ENCODE measurements around the gene DNAJC8. TPM values are rescaled to one million over a fixed set of nuclear protein-coding genes. Genes with fewer than 3 reads are reported as not detected.

Gene DNAJC8
- total RNA-seq, 3 donors from 2014 or later: 91.5 to 103 (median 99.4) TPM

DNA sequence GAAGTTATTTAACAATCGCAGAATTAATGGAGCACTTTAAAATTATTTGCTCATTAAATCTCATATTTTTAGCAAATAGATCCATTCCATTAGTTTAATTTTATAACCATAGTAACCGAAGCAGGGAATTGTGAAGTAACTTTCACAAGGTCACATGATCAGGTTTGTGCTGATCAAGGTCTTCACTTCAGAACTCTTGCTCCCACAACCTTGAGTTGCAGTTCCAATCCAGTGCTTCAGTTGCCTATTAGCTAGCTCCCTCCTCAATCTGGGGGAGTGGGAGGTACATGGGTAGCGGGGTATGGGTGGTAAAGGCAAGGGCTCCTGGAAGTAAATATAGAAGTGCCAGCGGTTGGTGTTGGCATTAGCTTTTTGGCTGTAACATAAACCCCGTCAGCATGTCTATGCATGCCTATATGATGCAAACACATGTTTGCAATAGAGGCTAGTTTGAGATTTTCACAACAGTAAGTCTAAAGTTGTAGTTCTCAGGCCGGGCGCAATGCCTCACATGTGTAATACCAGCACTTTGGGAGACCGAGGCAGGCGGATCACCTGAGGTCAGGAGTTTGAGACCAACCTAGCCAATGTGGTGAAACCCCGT is 8.9 kb upstream of the DNAJC8 start:
- H3K27me3 Mint-ChIP-seq (ENCODE audit: low read depth): no peaks in the 10 kb centered on the region
- DNase-seq: no peak
- ATAC-seq: no peak
- no peaks in the 10 kb centered on the region for H3K36me3 Mint-ChIP-seq (ENCODE audit: insufficient read depth)
- H3K4me1 Mint-ChIP-seq (ENCODE audit: low read depth): peaks cover 34% of the 10 kb centered on the region
- H3K9me3 Mint-ChIP-seq: no peaks in the 10 kb centered on the region
- no peak overlapping the region for H3K4me3 Mint-ChIP-seq

- H3K27me3 Mint-ChIP-seq (ENCODE audit: low read depth): no peaks in the 10 kb centered on the region
- DNase-seq (no peak), ATAC-seq (no peak)
- no peak overlapping the region for H3K4me3 Mint-ChIP-seq
- peaks cover 23% of the 10 kb centered on the region for H3K4me1 Mint-ChIP-seq (ENCODE audit: low read depth)
- no peaks in the 10 kb centered on the region for H3K9me3 Mint-ChIP-seq
- H3K36me3 Mint-ChIP-seq (ENCODE audit: insufficient read depth): no peaks in the 10 kb centered on the region
Observed at GRCh38 chr1:28240024-28240423, 7.2 kb upstream of the DNAJC8 start.

DNA sequence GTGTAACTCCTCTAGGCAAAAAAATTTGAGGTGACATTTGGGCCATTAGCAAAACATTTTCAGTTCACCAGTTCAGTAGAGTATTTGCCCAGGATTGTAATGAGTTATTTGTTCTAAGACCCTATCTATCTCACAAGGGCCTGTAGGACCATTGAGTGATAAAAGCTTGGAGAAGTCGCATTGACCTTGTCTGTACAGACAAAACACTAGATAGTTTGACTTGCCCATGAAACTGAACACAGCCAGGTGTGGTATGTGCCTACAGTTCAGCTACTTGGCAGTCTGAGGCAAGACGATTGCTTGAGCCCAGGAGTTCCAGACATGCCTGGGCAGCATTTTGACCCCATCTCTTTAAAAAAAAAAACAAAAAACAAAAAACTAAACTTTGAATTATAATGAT is 6.2 kb upstream of the DNAJC8 start:
- Mint-ChIP-seq H3K36me3 (ENCODE audit: insufficient read depth) (no peaks in the 10 kb centered on the region), H3K9me3 (no peaks in the 10 kb centered on the region), H3K4me1 (ENCODE audit: low read depth) (peaks cover 13% of the 10 kb centered on the region), H3K4me3 (no peak overlapping the region), H3K27me3 (ENCODE audit: low read depth) (no peaks in the 10 kb centered on the region)
- no peak for DNase-seq
- ATAC-seq: no peak

DNA sequence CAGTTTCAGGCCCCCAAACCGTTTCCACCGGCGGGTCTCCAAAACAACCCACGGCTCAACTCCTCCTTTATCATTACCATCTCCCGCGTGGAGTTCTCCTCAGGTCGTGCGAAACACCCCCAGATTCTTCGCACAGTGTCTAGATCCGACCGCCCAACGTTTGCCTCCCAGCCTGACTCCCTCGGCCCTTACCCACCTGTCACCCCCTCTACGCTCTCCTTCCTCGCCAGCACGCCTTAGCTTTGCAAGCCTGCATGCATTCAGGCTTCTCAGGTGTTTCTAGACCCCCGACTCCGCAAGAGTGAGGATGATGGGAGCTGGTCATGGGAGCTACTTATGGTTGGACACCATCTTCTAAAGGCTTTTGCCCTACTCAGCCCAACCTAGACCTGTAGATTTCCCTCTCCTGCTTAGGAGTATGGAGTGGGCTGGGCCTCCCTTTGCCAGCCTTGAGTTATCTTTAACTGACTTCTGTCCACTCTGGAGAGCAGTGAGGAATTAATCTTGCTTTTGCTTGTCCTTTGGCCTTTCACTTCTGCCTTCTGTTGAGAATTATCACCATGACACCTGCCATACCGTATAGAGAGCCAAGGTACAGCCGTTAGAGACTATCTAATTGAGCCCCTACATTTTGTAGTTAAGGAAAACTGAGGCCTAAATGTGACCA is 4.0 kb upstream of the DNAJC8 start:
- ATAC-seq (no peak), DNase-seq (no peak)
- Mint-ChIP-seq H3K27me3 (ENCODE audit: low read depth) (no peaks in the 10 kb centered on the region), H3K9me3 (no peaks in the 10 kb centered on the region), H3K36me3 (ENCODE audit: insufficient read depth) (peaks cover 4% of the 10 kb centered on the region), H3K4me1 (ENCODE audit: low read depth) (peaks cover 19% of the 10 kb centered on the region), H3K4me3 (no peak overlapping the region)

GRCh38 chr1:28235755-28236655 is 3.2 kb upstream of the DNAJC8 start, which contains the start of gene ATP5IF1:
Gene ATP5IF1, plus strand, starts transcription at chr1:28236124. Its CDS starts 60 bp downstream, at chr1:28236184.
- H3K27me3 Mint-ChIP-seq (ENCODE audit: low read depth): no peaks in the 10 kb centered on the region
- DNase-seq (peak; percentile 89), ATAC-seq (peak; percentile 95 to 96)
- H3K4me1 Mint-ChIP-seq (ENCODE audit: low read depth): peaks cover 19% of the 10 kb centered on the region
- H3K9me3 Mint-ChIP-seq: no peaks in the 10 kb centered on the region
- no peak within 1 kb of the TSS for H3K4me3 Mint-ChIP-seq
- peaks cover 4% of the 10 kb centered on the region for H3K36me3 Mint-ChIP-seq (ENCODE audit: insufficient read depth)

DNA sequence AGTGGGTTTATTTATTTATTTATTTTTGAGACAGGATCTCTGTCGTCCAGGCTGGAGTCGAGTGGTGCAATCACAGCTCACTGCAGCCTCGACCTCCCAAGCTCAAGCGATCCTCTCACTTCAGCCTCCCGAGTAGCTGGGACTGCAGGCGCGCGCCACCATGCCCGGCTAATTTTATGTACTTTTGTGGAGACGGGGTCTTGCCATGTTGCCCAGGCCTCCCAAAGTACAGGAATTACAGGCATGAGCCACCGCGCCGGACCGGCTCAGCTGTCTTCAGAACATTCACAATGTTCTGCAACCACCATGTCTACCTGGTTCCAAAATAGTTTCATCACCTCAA is 406 bp upstream of the DNAJC8 start:
- ATAC-seq: no peak

GRCh38 chr1:28229996-28230395 is 2.8 kb downstream of the DNAJC8 start:
- no peak for ATAC-seq
- H3K4me1 Mint-ChIP-seq (ENCODE audit: low read depth): peaks cover 26% of the 10 kb centered on the region
- H3K4me3 Mint-ChIP-seq: no peak overlapping the region
- H3K27me3 Mint-ChIP-seq (ENCODE audit: low read depth): no peaks in the 10 kb centered on the region
- DNase-seq: no peak
- peaks cover 21% of the 10 kb centered on the region for H3K36me3 Mint-ChIP-seq (ENCODE audit: insufficient read depth)
- H3K9me3 Mint-ChIP-seq: no peaks in the 10 kb centered on the region

More for the DNA sequence above, 406 bp upstream of the DNAJC8 start:
- H3K4me1 Mint-ChIP-seq (ENCODE audit: low read depth): peaks cover 26% of the 10 kb centered on the region
- H3K27me3 Mint-ChIP-seq (ENCODE audit: low read depth): no peaks in the 10 kb centered on the region
- H3K4me3 Mint-ChIP-seq: peak overlapping the region; percentile 100
- DNase-seq: no peak
- H3K9me3 Mint-ChIP-seq: no peaks in the 10 kb centered on the region
- H3K36me3 Mint-ChIP-seq (ENCODE audit: insufficient read depth): peaks cover 12% of the 10 kb centered on the region

- no peaks in the 10 kb centered on the region for H3K27me3 Mint-ChIP-seq (ENCODE audit: low read depth)
Observed at GRCh38 chr1:28229089-28229488, 3.7 kb downstream of the DNAJC8 start.

DNA sequence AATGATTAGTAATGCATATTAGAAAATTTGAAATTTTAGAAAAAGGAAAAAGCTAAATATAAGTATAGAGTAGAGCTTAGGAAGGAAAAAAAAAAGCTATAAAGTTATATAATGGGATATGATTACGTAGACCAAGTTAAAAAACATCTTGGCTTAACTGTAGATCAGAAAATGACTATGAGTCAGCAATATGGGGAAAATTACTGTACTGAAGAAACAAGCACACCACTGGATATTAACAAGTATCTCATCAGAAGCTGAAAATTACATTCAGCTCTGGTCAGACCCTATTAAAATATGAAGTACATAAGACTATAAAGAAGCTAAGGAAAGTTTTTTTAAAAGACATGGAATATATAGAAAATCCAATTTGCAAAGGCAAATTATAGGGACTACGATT is 19.5 kb downstream of the DNAJC8 start:
- no peak overlapping the region for H3K4me3 Mint-ChIP-seq
- no peaks in the 10 kb centered on the region for H3K9me3 Mint-ChIP-seq
- no peaks in the 10 kb centered on the region for H3K27me3 Mint-ChIP-seq (ENCODE audit: low read depth)
- peaks cover 7% of the 10 kb centered on the region for H3K4me1 Mint-ChIP-seq (ENCODE audit: low read depth)
- ATAC-seq (no peak), DNase-seq (no peak)
- peaks cover 14% of the 10 kb centered on the region for H3K36me3 Mint-ChIP-seq (ENCODE audit: insufficient read depth)

More at GRCh38 chr1:28229089-28229488, 3.7 kb downstream of the DNAJC8 start:
- DNase-seq (no peak), ATAC-seq (no peak)
- Mint-ChIP-seq H3K36me3 (ENCODE audit: insufficient read depth) (peaks cover 22% of the 10 kb centered on the region), H3K9me3 (no peaks in the 10 kb centered on the region), H3K4me1 (ENCODE audit: low read depth) (peaks cover 26% of the 10 kb centered on the region), H3K4me3 (no peak overlapping the region)

- Mint-ChIP-seq H3K4me1 (ENCODE audit: low read depth) (peaks cover 7% of the 10 kb centered on the region), H3K27me3 (ENCODE audit: low read depth) (no peaks in the 10 kb centered on the region), H3K36me3 (ENCODE audit: insufficient read depth) (peaks cover 23% of the 10 kb centered on the region), H3K4me3 (no peak overlapping the region), H3K9me3 (no peaks in the 10 kb centered on the region)
- ATAC-seq: no peak
- no peak for DNase-seq
Observed at GRCh38 chr1:28209700-28210099, 23.1 kb downstream of the DNAJC8 start.

DNA sequence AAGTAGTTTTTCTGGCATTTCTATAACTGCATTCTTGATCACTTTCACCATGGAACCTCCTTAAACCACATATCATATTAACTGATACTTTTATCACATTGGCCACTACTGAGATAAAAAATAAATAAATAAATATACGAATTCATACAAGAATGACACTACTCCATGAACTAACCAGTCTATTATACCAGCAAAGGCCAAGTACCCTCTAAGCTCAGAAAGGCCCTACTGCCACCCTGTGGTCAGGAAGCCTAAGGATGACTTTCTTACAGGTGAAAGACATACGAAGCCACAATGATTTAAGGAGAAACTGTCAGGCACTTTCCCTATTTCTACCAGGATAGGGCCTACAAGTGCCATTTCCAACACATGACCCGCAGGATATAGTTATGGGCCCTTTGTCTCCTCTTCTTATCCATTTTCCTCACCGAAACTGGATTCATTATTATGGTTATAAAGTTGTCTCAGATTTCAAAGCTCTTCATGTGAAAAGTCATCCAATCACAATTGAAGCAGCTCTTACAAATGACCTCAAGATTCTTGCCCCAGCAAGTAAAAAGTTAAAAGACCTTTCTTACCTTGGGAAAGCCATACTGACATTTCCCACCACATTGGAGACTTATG is 23.9 kb downstream of the DNAJC8 start:
- no peak overlapping the region for H3K4me3 Mint-ChIP-seq
- peaks cover 7% of the 10 kb centered on the region for H3K4me1 Mint-ChIP-seq (ENCODE audit: low read depth)
- no peaks in the 10 kb centered on the region for H3K9me3 Mint-ChIP-seq
- H3K27me3 Mint-ChIP-seq (ENCODE audit: low read depth): no peaks in the 10 kb centered on the region
- DNase-seq (peak; percentile 48), ATAC-seq (peak; percentile 53 to 73)
- peaks cover 28% of the 10 kb centered on the region for H3K36me3 Mint-ChIP-seq (ENCODE audit: insufficient read depth)

- Mint-ChIP-seq H3K27me3 (ENCODE audit: low read depth) (no peaks in the 10 kb centered on the region), H3K36me3 (ENCODE audit: insufficient read depth) (peaks cover 42% of the 10 kb centered on the region), H3K4me1 (ENCODE audit: low read depth) (peaks cover 18% of the 10 kb centered on the region), H3K4me3 (no peak overlapping the region), H3K9me3 (no peaks in the 10 kb centered on the region)
- DNase-seq (no peak), ATAC-seq (no peak)
Observed at GRCh38 chr1:28205243-28205642, 27.6 kb downstream of the DNAJC8 start.

- DNase-seq (no peak), ATAC-seq (no peak)
- H3K36me3 Mint-ChIP-seq (ENCODE audit: insufficient read depth): peaks cover 62% of the 10 kb centered on the region
- H3K4me1 Mint-ChIP-seq (ENCODE audit: low read depth): peaks cover 41% of the 10 kb centered on the region
- no peaks in the 10 kb centered on the region for H3K27me3 Mint-ChIP-seq (ENCODE audit: low read depth)
- H3K9me3 Mint-ChIP-seq: peaks cover 7% of the 10 kb centered on the region
- no peak overlapping the region for H3K4me3 Mint-ChIP-seq
Observed at GRCh38 chr1:28200234-28200873, 32.5 kb downstream of the DNAJC8 start.

Measured in activated T-cell treated with anti-CD3 and anti-CD28 coated beads, Interleukin-2, amount 50 U/mL, for 4 hours (primary cell).